HG03575 (cell line): ENCODE data around the gene NRF1.
"Not testable (repeated sequence)": the region's sequence is repeated elsewhere in the genome, so short reads cannot be mapped to it uniquely, and the experiment has no call there.

Source experiments
- ATAC-seq: cut with Tn5 transposase; IDR thresholded peaks from one replicate; pipeline ENCODE4 v1.9.1; 2021; ENCODE audit not compliant: unreplicated experiment, insufficient number of reproducible peaks, low FRiP score; ENCODE audit errors: extremely low read depth

The NRF1 gene

GRCh38 chr7:129785685-129786514 is 174.4 kb downstream of the NRF1 start:
- ATAC-seq = no peak

- no peak for ATAC-seq
Measured at GRCh38 chr7:129786825-129787563, 175.5 kb downstream of the NRF1 start.

- no peak for ATAC-seq
Measured at GRCh38 chr7:129789000-129789399, 177.5 kb downstream of the NRF1 start.

GRCh38 chr7:129789652-129790051 is 178.1 kb downstream of the NRF1 start:
- ATAC-seq = no peak

DNA sequence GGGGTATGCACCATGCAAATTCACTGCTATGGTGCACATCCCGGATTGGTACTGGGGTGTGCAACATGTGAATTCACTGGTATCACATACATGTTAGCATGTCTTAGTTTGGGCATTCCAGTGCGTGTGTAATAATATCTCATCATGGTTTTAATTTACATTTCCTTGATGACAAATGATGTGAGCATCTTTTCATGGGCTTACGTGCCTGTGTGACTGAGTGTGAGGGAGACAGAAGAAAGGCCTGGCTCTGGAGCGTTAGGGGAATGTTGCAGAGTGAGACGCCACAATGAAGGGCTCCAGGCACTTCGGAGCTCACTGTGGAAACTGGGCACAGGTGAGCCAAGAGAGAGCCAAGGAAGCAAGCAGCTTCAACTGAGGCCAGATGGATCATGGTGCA is 178.6 kb downstream of the NRF1 start:
- no peak for ATAC-seq

DNA sequence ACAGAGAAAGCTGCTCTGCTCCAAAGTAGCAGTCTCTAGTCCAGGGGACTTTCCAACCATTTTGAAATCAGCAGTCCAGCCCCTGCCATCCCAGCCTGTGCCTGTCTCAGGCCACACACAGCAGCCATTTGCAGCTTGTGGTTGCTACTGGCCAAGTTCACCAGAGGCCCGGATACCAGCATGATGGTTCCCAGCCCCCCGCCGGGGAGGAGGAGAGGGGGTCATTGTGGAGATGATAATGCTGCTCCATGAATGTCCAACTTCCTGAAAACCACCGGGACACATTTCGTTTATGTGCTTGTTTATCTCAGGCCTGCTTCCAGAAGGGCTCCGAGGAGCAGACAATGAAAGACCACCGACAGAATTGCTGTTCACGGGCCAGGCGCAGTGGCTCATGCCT is 181.2 kb downstream of the NRF1 start:
- ATAC-seq = no peak

- ATAC-seq = no peak
Measured at GRCh38 chr7:129793506-129794310, 182.2 kb downstream of the NRF1 start.

DNA sequence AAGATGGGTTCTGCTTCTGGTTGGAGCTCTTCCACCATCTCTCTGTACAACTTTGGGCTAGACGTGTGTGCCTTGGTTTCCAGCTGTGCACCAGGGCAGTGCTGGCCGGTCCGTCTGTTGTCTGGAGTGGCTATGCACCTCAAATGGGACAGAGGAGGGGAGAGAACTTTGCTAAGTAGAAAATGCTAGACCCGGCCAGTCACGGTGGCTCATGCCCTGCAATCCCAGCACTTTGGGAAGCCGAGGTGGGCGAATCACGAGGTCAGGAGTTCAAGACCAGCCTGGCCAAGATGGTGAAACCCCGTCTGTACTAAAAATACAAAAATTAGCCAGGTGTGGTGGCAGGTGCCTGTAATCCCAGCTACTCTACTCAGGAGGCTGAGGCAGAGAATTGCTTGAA is 182.9 kb downstream of the NRF1 start:
- ATAC-seq = not testable (repeated sequence)

DNA sequence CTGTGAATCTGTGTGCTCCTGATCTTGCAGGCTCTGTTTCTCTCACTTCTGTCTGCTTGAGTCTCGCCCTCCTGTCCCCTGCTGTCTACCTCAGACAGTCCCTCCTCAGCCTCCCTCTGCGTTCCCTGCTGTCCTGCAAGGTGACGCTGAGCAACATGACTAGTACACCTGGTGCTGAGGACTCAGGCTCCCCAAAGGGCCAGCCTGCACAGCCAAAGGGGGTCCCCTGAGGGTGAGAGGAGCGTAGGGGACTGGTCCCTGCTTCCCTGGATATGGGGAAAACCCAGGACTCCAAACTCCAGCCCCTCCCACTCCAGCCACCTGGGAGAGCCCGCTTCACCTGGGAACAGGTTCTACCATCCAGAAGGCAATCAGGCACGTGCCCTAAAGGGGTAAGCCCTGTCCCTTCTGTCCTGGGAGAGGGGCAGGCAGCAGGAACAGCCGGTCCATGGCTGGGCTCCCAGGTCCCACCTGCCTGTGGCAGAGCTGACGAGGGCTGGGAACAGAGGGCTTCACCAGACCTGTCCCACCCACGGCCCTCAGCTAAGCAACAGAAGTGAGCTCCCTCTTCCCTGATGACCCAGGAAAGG is 184.8 kb downstream of the NRF1 start:
- no peak for ATAC-seq

DNA sequence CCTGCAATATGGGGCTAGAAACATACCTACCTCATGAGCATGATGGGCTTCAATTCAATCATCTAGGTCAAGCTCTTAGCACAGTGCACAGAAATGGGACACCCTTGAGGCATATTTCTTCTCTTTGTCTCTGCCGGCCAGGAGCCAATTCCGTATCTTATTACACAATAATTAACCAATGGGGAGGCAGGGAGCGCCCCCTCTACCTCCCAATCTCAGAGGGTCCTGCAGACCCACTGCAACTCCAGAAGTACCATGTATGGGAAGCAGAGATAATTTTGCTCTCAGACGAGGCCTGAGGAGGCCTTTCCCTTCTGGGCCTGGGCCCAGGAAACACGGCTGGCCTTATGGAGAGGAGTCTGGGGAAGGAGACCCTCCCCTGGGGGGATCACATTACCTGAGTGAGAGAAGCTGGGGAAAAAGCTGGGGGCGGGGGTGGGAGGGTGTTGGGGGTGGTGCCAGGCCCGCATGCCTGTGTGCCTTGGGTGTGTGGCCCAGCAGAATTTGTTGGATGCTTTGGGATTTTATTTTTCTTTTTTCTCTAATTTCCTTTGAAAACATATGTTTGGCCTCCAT is 185.8 kb downstream of the NRF1 start:
- ATAC-seq = no peak

DNA sequence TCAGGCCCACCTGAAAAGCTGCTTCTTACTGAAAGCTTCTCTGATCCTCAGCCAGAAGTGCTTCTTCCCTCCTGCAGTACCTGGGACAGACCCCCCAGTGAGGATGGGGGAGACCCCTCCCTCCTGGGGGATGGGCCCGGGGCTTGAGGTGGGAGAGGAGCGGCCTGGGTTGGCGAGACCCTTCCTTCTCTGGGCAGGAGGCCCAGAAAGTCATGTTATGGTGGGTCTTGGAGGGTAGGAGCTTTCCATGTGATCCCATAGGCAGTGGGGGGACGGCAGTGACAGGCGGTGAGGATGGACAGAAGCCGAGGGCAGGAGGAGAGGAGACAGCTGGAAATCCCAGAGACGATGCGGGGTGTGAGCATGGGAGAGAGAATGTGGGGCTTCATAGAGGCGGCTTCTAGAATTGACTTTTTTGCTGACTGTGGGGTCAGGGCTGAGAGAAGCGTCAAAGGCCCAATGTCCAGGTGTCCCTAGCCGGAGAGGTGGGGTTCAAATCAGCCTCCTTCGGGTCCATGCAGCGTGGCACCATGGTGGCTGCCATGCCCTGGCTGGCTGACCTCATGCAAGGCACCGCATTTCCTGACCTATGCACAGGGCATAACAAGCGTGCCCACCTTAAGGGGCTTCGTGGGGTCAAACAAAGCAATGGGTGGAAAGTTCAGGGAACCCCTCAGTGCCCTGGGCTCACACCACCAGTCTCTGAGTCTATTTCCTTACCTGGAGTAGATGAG is 187.3 kb downstream of the NRF1 start:
- ATAC-seq = no peak

DNA sequence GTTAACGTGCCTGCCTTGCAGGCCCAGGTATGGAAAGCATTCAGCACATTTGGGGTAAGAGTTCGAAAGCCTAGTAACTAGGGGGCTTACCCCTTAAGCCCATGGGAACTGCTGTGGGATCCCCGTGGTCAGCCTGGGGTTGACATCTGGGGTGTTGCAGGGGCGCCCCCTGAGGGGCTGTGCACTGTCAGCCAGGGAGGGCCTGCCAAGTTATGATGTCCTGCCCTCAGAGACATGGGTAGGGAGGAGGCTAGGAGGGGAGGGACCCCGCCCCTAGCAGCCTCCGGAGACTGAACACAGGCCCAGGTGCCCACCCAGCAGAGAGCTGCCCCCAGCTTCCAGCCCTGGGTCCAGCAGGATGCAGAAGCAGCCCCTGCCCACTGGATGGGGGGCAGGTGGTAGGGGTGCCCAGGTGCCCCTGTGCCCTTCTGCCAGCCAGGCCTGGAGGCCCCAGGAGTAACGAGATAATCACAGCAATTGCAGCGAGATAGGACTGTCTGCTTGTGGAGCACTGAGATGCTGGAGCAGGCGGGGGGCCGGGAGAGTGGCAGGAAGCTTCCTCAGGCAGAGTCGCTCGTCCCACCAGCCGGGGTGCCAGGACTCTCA is 187.9 kb downstream of the NRF1 start:
- ATAC-seq = no peak

DNA sequence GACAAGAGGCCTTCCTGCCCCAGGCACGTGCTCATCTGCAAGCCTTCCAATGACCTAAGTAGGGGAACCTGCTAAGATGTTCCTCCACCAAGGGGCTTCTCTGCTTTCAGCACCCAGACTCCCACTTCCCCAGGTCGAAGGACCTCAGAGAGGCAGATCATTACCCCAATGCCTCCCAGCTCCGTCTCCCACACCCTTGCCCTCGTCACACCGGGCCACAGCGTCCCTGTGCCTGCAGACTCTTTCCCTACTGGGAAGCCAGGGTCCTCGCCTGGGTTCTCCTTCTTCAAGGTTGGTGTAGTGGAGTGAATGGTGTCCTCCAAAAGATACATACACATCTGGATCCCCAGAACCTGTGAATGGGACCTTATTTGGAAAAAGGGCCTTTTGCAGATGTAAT is 189.4 kb downstream of the NRF1 start:
- ATAC-seq = no peak

- ATAC-seq = no peak
Measured at GRCh38 chr7:129801882-129802281, 190.4 kb downstream of the NRF1 start.

DNA sequence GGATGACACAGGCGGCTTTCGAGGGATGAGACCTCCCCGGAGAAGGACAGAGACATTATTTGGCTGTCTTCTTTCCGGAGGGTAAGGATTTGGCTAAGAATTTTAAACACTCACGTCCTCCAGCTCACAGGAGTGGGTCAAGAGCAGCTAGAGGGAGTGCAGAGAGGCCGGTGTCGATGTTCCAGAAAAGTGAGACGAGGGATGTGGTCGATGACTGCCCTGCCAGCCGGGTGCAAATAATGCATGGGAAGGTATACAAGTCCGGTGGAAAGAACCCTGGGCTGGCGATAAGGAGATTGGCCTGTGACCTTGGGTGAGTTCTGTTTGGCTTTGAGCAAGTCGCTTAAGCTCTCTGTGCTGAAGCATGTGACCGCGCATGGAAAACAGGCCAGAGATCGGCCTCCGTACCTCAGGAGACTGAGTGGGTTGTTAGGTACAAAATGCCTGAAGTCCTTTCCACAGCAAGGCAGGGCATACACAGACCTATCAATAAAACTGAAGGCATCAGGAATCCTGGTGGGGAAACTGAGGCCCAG is 192.1 kb downstream of the NRF1 start:
- ATAC-seq = no peak

DNA sequence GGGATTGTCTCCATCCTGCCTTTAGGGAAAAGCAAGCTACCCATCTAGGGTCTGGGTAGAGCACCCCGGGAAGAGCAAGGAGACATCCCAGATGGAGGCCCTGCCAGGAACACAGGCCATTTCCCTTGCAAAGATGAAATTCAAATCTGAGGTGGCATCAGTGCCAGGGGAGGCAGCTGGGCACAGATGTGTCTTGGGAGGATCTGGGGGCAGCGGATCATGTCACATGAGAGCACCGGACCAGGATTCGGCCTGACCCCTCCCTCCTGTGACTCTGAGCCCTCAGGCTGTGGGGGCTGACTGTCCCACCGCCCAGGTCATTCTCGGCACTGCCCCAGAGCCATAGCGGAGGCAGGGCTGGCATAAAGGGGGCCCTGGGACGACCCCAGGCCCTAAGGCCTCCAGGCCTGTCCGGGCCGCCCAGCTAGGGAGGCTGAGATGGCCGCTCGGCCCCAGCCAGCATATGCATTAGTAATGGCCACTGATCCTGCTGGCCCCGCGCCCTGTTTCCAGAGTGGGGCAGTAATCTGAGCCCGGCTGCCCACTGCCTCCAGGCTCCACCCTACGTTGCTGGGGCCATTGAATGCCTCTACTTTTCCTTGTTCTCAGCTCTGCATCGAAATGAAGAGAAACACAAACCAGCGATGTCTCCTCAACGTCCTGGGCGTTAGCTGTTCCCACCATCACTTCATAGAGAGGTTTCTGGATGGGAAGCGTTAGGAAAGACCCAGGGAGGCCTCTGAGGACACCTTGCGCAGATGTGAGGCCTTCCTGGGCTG is 192.8 kb downstream of the NRF1 start:
- no peak for ATAC-seq
